Measurements from ENCODE around the gene SHB. TPM values are rescaled to one million over a fixed set of nuclear protein-coding genes. Genes with fewer than 3 reads are reported as not detected.

Gene SHB
- total RNA-seq, 4 donors from 2014 or later: 17.7 to 31.4 (median 24.2) TPM

DNA sequence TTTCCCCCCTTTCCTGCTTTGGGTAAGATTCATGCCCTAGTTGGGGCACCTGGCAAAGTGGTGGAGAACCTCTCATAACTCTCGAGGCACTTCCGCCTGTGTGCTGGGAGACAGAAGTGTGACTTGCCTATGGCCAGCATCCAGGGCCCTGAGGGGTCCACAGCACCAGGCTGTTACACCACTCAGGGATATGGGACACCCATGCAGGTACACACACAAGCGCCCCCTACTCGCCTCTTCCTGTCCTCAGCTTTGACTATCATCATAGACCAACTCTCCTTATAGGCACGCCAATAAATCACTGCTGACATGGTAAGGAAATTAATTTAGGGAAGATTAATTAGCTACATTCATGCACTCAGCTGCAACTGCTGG is 45.4 kb downstream of the SHB start:
- no peak overlapping the region for H3K4me3 ChIP-seq
- peaks cover 51 to 98% (median 77%) of the 10 kb centered on the region in 3 donors for H3K4me1 ChIP-seq
- DNase-seq: no peak
- H3K27me3 ChIP-seq: no peaks in the 10 kb centered on the region
- H3K36me3 ChIP-seq: peaks cover 0 to 10% (median 0%) of the 10 kb centered on the region in 3 donors
- intact Hi-C loops (cut with DNase I): loop anchor here (10.0 kb wide), 1 partner anchor 59 kb away; no protein-coding TSS in a partner anchor
- WGBS, 2 donors: 36 to 52% methylated on average over 5 of the region's 5 CpGs
- no peaks in the 10 kb centered on the region for H3K9me3 ChIP-seq
- TF ChIP-seq, protein P1, sequence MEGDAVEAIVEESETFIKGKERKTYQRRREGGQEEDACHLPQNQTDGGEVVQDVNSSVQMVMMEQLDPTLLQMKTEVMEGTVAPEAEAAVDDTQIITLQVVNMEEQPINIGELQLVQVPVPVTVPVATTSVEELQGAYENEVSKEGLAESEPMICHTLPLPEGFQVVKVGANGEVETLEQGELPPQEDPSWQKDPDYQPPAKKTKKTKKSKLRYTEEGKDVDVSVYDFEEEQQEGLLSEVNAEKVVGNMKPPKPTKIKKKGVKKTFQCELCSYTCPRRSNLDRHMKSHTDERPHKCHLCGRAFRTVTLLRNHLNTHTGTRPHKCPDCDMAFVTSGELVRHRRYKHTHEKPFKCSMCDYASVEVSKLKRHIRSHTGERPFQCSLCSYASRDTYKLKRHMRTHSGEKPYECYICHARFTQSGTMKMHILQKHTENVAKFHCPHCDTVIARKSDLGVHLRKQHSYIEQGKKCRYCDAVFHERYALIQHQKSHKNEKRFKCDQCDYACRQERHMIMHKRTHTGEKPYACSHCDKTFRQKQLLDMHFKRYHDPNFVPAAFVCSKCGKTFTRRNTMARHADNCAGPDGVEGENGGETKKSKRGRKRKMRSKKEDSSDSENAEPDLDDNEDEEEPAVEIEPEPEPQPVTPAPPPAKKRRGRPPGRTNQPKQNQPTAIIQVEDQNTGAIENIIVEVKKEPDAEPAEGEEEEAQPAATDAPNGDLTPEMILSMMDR (IDR thresholded peaks at IDR 0.05): no peak
- H3K27ac ChIP-seq: peak overlapping the region; percentile 82 to 87 (median 86)

DNA sequence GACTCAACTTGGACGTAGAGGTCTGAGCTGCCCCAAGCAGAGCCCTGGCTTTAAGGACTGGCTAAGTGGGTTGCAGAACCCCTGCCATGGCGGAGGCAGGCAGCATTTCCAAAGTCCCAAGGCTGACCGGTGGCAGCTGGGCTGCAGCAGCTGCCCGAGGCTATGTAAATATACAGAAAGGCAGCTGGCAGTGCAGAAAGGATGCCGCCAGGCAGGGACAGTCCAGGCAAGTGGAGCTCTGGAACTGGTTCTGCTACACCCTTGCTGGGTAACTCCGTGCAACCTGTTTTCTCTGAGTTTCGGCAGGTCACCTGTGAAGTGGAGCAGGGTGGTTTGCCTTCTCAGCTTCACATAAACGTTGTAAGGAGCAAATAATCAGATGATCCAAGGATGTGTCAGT is 46.0 kb downstream of the SHB start:
- H3K27me3 ChIP-seq: no peaks in the 10 kb centered on the region
- peaks cover 0 to 10% (median 0%) of the 10 kb centered on the region in 3 donors for H3K36me3 ChIP-seq
- 9 to 52% methylated on average over 4 to 6 of the region's 8 CpGs for WGBS, 2 donors
- peaks cover 51 to 98% (median 83%) of the 10 kb centered on the region in 3 donors for H3K4me1 ChIP-seq
- intact Hi-C loops (cut with DNase I): loop anchor here (10.0 kb wide), 1 partner anchor 58 kb away; no protein-coding TSS in a partner anchor
- peak overlapping the region; percentile 82 to 87 (median 86) for H3K27ac ChIP-seq
- no peak for DNase-seq
- no peak for TF ChIP-seq POLR2A (IDR thresholded peaks at IDR 0.05)
- TF ChIP-seq, protein P1 (IDR thresholded peaks at IDR 0.05): no peak
- no peak overlapping the region for H3K4me3 ChIP-seq
- no peaks in the 10 kb centered on the region for H3K9me3 ChIP-seq

DNA sequence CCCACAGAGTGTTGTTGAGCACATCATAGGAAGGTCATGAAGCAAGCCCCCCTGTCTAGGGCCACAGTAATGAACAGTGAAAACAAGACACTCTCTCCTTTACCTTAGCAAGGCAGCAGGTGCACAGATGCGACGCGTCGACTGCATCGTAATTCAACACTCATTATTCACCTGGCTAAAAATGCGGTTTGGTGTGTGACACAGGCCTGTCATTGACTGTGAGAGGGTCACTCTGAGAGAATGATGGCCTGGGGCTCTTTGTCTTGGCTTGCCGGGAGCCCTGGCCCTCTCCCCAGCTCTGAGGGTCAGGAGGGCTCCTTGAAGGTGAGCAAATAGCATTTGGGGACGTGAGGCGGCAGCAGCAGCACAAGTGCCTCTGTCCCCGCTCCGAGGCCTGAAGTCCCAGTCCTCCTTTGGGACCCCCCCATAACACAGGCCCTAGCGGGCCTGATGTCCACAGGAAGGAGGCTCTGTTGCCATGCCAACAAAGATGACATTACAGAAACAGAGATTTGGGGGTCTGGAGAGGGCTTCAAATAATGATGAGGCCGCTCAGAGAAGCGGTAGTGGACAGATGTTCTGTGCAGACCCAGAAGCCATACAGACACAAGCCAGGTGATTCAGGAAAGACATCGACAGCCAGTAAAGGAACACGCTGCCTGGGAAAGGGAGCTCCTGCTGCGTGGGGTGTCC is 46.7 kb downstream of the SHB start:
- WGBS, 2 donors: 83 to 87% methylated on average over 12 to 13 of the region's 17 CpGs
- Histone ChIP-seq H3K36me3 (peaks cover 0 to 10% (median 0%) of the 10 kb centered on the region in 3 donors), H3K9me3 (no peaks in the 10 kb centered on the region), H3K27me3 (no peaks in the 10 kb centered on the region), H3K27ac (peak overlapping the region; percentile 82 to 87 (median 86)), H3K4me1 (peaks cover 50 to 98% (median 83%) of the 10 kb centered on the region in 3 donors), H3K4me3 (no peak overlapping the region)
- TF ChIP-seq POLR2A (IDR thresholded peaks at IDR 0.05): no peak
- TF ChIP-seq, protein P1 (IDR thresholded peaks at IDR 0.05): no peak
- no peak for DNase-seq
- intact Hi-C loops (cut with DNase I): loop anchor here (10.0 kb wide), 1 partner anchor 58 kb away; no protein-coding TSS in a partner anchor

DNA sequence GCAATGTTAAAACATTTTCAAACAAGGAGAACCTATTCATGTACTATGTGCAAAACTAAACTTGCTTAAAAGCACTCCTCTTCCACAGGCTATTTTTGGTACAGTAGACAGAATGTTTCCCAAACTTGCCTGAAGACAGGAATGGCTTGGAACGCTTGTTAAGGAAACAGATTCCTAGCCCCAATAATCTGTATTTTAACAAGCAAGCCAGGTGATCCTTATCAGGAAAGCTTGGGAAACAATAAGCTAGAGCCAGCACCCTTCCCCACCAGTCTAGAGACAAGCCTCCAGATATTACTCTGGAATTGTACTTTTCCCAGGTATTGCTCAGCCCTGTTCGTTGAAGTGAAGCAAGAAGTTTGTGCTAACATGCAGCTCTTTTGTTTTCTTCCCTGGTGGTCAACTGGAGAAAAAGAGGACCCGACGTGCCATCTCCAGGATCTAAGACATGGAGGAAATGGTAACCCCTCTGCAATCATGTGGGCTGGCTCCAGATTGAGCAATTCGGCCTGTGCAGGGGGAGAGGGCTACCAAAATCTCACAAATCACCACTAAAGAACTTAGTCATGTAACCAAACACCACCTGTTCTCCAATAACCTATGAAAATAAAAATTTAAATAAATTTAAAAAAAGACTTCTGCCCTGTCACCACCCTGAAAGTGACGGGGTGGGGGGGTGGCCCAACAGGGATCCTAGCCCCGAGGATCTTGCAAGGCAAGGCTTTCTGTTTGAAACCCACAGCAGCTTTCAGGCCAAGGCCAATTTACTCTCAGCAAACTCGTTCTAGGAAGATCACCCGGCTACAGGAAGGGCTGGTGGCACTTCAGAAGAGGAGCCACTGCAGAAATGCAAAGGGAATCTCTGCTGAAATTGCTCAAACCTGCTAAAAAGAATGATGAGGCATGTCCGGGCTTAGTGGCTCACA is 48.6 kb downstream of the SHB start:
- TF ChIP-seq, protein P1 (IDR thresholded peaks at IDR 0.05): no peak
- no peak for TF ChIP-seq POLR2A (IDR thresholded peaks at IDR 0.05)
- peak overlapping the region in 3 of 4 donors; percentile 13 to 72 (median 25) for H3K27ac ChIP-seq
- H3K4me3 ChIP-seq: no peak overlapping the region
- intact Hi-C loops (cut with DNase I): loop anchor here (10.0 kb wide), 1 partner anchor 56 kb away; no protein-coding TSS in a partner anchor
- H3K27me3 ChIP-seq: no peaks in the 10 kb centered on the region
- DNase-seq: no peak
- H3K9me3 ChIP-seq: no peaks in the 10 kb centered on the region
- peaks cover 31 to 94% (median 80%) of the 10 kb centered on the region in 3 donors for H3K4me1 ChIP-seq
- peaks cover 0 to 15% (median 0%) of the 10 kb centered on the region in 3 donors for H3K36me3 ChIP-seq
- 45 to 46% methylated on average over 9 to 10 of the region's 10 CpGs for WGBS, 2 donors
